WERI-Rb-1 (cell line): Measurements from ENCODE around the gene GNG13.

Experiments
- DNase-seq: peaks from one replicate; pipeline ENCODE4 v3.0.0-alpha.2; 2020
- H3K27ac ChIP-seq: fragments of 250-450 bp; sonication (Bioruptor Pico); 2 replicates; pipeline ENCODE4 v1.5.1; 2020; ENCODE audit warnings: mild to moderate bottlenecking, moderate library complexity
- H3K27me3 ChIP-seq: fragments of 250-450 bp; sonication (Bioruptor Pico); 2 replicates; pipeline ENCODE4 v1.5.1; 2021; ENCODE audit warnings: mild to moderate bottlenecking, low read depth, moderate library complexity; ENCODE audit not compliant: insufficient read depth, severe bottlenecking
- H3K36me3 ChIP-seq: fragments of 250-450 bp; sonication (Bioruptor Pico); 2 replicates; pipeline ENCODE4 v1.5.1; 2020; ENCODE audit warnings: mild to moderate bottlenecking, moderate library complexity
- H3K4me3 ChIP-seq: 2 replicates; pipeline ENCODE4 v1.5.1; 2011; ENCODE audit warnings: low read depth, mild to moderate bottlenecking, control low read depth, low read length
- H3K9me3 ChIP-seq: fragments of 250-450 bp; sonication (Bioruptor Pico); 2 replicates; pipeline ENCODE4 v1.5.1; 2021; ENCODE audit warnings: mild to moderate bottlenecking, moderate library complexity; ENCODE audit not compliant: severe bottlenecking
- TF ChIP-seq, protein P1 (sequence below): IDR thresholded peaks from 2 replicates; pipeline ENCODE4 v1.5.1; 2011; ENCODE audit warnings: low read depth, mild to moderate bottlenecking, control low read depth, inconsistent platforms, low read length

Gene GNG13

DNA sequence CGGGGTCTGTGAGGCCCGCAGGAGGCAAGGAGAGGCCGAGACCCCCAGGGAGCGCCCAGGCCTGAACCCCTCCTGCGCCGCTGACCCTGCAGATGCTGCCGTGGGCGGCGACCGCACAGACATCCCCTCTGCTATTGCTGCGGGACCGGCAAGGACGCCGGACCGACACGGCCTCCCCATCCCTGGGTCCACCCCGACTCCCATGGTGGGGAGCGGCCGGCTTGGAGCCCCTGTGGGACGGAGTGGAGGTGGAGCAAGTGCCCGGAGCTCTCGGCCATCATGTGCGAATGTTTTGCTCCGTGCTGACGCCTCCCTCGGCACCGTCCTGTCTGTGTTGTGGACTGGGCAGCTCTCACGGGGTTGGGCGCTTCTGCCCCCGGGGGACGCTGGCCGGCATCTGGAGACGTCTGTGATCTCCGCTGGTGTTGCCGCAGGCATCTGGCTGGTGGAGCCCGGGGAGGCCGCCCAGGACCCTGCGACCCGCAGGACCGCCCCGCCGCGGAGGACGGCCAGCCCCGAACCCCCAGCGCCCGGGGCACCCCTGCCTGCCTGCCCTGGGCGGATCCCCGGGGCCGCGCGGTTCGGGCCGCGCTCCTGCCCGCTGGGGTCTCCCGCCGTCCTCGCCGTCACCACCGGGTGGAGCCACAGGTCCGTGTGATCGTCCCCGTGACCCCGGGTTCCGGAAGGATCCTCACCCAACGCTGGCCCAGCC, 12.8 kb upstream of the GNG13 start:
- no peak overlapping the region; the same call in 1 of the 2 replicates for H3K27ac ChIP-seq
- TF ChIP-seq, protein P1, sequence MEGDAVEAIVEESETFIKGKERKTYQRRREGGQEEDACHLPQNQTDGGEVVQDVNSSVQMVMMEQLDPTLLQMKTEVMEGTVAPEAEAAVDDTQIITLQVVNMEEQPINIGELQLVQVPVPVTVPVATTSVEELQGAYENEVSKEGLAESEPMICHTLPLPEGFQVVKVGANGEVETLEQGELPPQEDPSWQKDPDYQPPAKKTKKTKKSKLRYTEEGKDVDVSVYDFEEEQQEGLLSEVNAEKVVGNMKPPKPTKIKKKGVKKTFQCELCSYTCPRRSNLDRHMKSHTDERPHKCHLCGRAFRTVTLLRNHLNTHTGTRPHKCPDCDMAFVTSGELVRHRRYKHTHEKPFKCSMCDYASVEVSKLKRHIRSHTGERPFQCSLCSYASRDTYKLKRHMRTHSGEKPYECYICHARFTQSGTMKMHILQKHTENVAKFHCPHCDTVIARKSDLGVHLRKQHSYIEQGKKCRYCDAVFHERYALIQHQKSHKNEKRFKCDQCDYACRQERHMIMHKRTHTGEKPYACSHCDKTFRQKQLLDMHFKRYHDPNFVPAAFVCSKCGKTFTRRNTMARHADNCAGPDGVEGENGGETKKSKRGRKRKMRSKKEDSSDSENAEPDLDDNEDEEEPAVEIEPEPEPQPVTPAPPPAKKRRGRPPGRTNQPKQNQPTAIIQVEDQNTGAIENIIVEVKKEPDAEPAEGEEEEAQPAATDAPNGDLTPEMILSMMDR = peak; percentile 87
- peak overlapping the region; percentile 18 for H3K4me3 ChIP-seq
- DNase-seq = peak; percentile 75
- no peaks in the 10 kb centered on the region for H3K9me3 ChIP-seq
- no peaks in the 10 kb centered on the region for H3K36me3 ChIP-seq
- H3K27me3 ChIP-seq = peaks cover 6% of the 10 kb centered on the region

DNA sequence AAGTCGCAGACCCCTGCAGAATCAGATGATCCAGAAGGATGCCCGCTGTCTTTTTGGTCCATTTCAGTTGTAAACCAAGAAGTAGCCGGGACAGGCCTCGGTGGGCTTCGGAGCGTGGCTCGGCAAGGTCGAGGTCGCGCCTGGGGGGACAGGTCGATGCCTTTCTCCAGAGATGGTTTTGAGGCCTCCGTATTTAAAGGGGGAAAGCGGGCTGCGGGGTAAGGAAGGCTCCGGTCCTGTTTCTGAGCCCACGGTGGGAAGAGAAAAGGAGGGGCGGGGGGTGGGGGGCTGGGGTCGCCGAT, 7.5 kb upstream of the GNG13 start:
- Histone ChIP-seq H3K36me3 (no peaks in the 10 kb centered on the region), H3K27me3 (peaks cover 2% of the 10 kb centered on the region), H3K4me3 (peak overlapping the region; percentile 63), H3K9me3 (no peaks in the 10 kb centered on the region), H3K27ac (peak overlapping the region; percentile 92)
- no peak for DNase-seq
- TF ChIP-seq, protein P1 = no peak

DNA sequence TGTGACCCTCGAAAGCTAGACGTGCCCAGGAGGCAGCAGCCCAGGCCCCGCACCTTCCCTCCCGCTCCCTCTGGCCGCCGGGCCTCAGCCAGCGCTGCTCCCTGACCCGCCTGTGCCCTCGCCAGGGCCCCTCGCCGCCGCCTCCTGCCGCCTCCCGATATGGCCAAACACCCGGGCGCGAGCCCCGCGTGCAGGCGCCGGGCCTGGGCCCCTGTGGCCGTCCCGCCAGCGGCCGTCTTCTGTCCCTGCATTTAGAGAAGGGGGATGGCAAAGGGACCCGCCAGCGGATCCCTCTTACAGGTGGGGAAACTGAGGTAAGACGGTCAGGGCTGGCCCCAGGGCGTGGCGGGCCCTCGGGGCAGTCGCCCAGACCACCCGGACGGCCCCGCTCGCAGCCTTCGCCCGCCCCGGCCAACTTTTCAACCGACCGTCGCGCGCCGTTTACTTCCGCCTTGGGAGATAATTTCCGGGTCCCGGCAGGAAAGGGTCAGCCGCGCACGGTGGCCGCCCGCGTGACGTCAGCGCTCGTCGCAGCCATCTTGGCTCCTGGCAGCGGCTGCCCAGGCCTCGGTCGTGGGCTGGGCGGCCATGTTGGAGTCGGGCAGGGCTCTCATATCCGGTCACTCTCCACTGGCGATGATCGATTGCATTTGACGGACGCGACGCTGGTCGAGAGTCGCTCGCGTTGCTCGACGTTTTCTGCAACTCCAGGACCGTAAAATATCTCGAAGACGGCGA, 7.0 kb upstream of the GNG13 start:
- Histone ChIP-seq H3K27me3 (no peaks in the 10 kb centered on the region), H3K9me3 (no peaks in the 10 kb centered on the region), H3K27ac (peak overlapping the region; percentile 92), H3K4me3 (peak overlapping the region; percentile 63), H3K36me3 (no peaks in the 10 kb centered on the region)
- TF ChIP-seq, protein P1 = no peak
- peak; percentile 94 for DNase-seq

DNA sequence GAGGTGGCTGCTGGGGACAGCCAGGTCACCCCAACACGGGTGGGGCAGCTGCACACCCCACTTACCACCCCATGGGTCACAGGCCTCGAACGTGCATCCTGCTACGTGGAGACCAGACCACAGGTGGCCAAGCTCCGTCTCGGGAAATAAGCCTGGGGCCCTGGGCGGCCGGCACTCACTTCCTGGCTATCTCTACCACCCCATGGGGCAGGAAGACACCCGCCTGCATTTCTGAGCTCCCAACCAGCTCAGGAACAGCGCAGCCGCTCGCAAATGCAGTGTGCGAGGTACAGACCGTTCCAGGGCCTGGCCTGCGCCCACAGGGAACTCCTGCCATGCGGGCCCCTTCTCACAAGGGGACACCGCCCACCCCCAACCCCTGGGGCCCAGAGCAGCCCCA, 4.9 kb upstream of the GNG13 start:
- Histone ChIP-seq H3K36me3 (no peaks in the 10 kb centered on the region), H3K27me3 (no peaks in the 10 kb centered on the region), H3K4me3 (no peak overlapping the region), H3K27ac (no peak overlapping the region), H3K9me3 (no peaks in the 10 kb centered on the region)
- DNase-seq = no peak
- TF ChIP-seq, protein P1 = no peak

DNA sequence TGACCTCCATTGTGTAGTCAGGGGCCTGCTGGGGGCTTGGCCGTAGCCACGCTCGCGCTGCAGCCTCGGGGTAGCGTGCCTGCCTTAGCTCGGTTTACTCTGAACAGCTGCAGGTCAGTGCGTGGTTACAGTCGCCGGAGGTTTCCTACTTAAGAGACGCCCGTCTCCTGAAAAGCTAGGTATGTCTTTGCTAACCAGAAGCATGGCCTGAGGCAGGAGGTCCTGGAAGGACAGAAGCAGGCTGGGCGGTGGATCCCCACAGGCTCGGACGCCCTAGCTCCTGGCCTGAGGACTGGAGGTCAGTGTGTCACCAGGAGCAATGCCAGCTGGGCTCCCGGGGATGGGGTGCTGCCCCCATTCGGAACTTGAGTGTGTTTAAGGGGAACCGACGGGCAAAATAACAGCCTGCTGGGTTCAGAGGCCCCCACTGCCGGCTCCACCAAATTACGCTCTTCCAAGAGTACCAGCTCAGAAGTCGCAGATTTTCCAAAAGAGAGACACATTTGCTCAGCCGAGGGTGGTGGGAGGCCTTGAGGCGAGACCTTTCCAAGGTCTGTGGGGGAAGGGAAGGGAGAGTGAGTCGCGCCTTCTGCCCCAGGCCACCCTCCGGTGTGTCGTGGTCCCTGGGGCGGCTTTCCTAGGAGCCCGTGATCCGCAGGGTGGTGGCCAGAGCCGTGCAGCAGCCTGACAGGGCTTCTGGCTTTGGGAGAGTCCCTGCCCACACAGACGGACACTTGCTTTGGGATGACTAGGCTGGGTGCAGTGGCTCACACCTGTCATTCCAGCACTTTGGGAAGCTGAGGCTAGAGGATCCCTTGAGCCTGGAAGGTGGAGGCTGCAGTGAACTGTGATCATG, 3.9 kb upstream of the GNG13 start:
- no peak overlapping the region for H3K4me3 ChIP-seq
- no peaks in the 10 kb centered on the region for H3K27me3 ChIP-seq

More for the DNA sequence above, 3.9 kb upstream of the GNG13 start:
- Histone ChIP-seq H3K36me3 (no peaks in the 10 kb centered on the region), H3K27ac (no peak overlapping the region), H3K9me3 (no peaks in the 10 kb centered on the region)
- no peak for DNase-seq
- TF ChIP-seq, protein P1 = no peak
